Activated CD8-positive, alpha-beta memory T cell treated with anti-CD3 and anti-CD28 coated beads for 48 hours (primary cell): ENCODE data around the gene RAB11B.
"Not testable (repeated sequence)": the region's sequence is repeated elsewhere in the genome, so short reads cannot be mapped to it uniquely, and the experiment has no call there.

Source experiments
- DNase-seq, 3 experiments: peaks; one replicate each; pipeline ENCODE4 v3.0.0-alpha.2; 2020; ENCODE audit warnings: low read depth in 2 of 3, low spot score in 2 of 3

RAB11B gene

GRCh38 chr19:8393192-8393870 lies 3.2 kb downstream of the RAB11B start:
- no peak for DNase-seq

DNA sequence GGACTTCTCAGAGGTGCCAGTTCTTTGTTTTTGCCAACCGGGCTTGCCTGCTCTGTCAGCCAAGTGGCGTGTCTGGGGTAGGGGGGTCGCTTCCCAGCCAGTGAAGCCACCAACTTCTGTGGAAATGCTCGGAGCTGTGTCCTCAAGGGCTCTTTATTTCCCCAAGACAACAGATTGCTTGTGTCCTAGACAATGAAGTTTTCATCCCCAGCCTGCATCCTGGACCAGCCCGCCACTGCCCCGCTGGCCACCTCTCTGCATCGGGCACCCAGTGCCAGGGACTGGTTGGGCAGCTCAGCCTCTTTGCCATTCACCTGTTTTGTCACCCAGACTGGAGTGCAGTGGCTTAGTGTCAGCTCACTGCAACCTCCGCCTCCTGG lies 3.7 kb downstream of the RAB11B start:
- no peak for DNase-seq

DNA sequence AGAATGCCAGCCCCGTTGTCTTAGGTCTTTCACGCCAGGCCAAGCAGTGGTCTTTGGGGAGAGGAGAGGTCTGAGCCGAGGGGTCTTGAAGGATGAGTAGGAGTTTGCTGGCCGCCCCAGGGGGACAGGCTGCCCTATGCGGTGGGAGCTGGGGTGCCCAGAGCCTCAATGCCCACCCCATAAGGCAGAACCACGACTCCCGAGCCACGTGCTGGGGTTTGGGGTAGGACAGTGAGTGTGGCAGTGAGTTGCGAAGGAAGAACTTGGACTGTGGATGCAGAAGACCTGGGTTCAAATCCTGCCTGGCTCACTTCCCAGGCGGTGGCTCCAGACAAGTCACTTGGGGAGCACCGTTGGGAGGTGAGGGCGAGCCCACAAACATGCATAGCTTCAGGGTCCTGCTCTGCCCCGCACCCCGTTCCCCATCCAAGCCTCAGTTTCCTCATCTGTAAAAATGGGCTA lies 5.5 kb downstream of the RAB11B start:
- no peak for DNase-seq

DNA sequence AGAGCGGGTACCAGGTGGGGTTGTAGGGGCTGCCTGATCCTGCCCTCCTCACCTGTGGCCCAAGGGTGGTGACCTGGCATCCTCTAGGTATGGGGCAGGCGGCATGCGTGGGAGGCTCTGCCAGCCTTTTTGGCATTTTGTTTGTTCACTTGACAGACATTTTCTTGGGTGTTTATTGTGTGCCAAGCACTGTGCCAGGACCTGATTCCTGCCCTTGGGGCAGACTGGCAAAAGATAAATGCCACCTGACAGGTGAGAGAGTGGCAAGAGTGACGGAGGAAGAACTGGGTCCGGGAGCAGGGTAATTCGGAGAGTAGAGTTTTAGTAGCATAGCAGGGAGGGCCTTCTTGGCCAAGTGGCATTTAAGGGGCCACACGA lies 6.0 kb downstream of the RAB11B start:
- no peak for DNase-seq

GRCh38 chr19:8396563-8397203 lies 6.5 kb downstream of the RAB11B start:
- DNase-seq = peak; percentile 40 to 48 (median 45)

- DNase-seq = no peak
These were observed 7.1 kb downstream of the RAB11B start for GRCh38 chr19:8397271-8397670.

DNA sequence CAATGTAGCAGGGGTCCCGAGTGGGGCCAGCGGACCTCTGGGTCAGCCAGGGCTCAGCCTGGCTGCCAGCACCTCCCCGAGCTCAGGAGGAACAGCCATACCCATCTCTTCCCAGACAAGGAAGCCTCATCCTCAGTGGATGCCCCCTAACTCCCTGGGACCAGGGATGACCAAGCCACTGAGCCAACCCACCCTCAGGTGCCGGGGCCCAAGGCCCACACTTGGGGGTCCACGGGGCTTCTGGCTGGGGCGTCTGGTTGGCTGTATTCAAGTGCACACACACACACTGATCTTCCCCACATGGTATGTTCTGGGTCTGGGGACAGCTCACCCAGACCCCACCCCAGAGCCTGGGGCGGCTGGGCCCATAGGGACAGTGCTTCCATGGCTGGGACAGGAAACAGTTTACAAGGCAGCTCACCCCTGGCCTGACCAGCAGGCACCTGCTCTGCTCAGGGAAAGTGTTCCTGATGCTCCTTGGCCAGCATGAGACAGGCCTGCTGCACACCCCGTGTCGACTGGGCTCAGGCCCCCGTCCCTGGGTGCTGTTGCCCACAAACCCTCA lies 7.7 kb downstream of the RAB11B start:
- DNase-seq = no peak

- no peak for DNase-seq
These were observed 8.2 kb downstream of the RAB11B start for GRCh38 chr19:8398311-8398771.

DNA sequence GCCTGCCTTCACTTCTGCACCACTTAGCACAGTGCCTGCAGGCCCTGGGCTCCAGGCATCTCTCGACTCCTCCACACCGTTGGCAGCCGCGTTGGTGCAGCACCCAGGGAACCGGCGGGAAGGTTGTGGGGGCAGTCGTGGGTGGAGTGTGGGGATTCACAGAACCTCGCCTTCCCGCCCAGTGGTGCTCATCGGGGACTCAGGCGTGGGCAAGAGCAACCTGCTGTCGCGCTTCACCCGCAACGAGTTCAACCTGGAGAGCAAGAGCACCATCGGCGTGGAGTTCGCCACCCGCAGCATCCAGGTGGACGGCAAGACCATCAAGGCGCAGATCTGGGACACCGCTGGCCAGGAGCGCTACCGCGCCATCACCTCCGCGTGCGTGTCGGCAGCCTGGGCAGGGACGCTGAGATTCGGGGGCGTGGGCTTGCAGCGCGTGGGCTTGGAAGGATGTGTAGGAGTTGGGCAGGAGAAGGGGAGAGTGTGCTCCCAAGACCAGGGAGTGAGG lies 9.6 kb downstream of the RAB11B start:
- DNase-seq = no peak

DNA sequence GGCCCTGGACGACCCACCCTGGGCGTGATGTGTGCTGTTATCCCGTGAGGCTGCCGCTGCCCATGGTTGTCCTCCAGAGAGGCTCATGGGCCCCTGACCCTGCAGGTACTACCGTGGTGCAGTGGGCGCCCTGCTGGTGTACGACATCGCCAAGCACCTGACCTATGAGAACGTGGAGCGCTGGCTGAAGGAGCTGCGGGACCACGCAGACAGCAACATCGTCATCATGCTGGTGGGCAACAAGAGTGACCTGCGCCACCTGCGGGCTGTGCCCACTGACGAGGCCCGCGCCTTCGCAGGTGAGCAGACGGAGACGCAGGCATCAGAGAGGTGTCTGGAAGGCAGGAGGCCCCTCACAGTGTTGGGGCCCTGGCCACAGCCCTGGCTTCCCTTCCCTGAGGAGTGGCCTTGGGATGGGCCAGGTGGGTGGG lies 11.8 kb downstream of the RAB11B start:
- DNase-seq = no peak

DNA sequence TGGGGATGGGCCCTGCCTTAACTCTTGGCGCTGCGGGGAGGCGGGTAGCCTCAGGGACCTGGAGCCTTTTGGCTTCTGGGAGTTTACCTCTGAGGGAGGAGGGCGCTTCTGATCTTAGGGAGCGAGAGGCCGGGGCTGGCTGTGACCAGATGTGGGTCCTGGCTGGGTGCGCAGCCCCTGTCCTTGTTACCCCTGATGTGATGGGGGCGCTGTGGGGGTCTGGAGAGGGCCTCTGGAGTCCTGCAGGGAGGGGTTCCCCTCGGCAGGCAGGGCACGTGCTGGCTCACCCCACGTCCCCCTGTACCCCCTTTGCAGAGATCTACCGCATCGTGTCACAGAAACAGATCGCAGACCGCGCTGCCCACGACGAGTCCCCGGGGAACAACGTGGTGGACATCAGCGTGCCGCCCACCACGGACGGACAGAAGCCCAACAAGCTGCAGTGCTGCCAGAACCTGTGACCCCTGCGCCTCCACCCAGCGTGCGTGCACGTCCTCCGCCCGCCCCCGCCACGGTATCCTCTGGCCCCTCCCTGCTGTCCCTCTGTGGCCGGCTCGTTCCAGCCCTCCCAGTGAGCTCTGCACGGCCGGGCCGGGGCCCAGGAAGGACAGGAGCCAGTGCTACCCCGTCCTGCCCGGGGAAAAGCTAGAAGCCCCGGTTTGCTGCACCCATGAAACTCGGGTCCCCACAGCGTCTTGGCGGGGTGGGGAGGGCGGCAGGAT lies 13.1 kb downstream of the RAB11B start:
- no peak for DNase-seq

DNA sequence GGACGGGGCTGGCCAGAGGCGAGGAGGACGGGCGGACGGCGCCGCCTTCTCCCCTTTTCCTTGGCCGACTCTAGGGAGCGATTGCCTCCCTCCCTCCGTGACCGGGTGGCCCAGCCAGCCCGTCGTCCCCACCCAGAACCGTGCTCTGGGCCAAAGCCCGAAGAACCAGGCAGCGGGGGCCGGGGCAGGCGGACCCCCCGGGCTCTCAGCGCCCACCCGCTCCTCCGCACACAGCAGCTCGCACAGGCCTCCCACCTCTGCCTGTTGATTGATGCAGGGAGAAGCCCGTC lies 13.6 kb downstream of the RAB11B start:
- DNase-seq = no peak

- DNase-seq = no peak
These were observed 14.4 kb downstream of the RAB11B start for GRCh38 chr19:8404391-8405151.

- not testable (repeated sequence) for DNase-seq
These were observed 20.6 kb downstream of the RAB11B start for GRCh38 chr19:8410718-8411117.

GRCh38 chr19:8412783-8413628 lies 22.8 kb downstream of the RAB11B start, which contains the start of gene MARCHF2:
MARCHF2 (plus strand) TSS chr19:8413305; CDS start chr19:8421841, 8,536 bp downstream.
- peak; percentile 86 to 97 (median 87) for DNase-seq

GRCh38 chr19:8413629-8413995 lies 23.5 kb downstream of the RAB11B start:
- DNase-seq = no peak

GRCh38 chr19:8416796-8417195 lies 26.6 kb downstream of the RAB11B start:
- DNase-seq = no peak

GRCh38 chr19:8421484-8422461 lies 31.6 kb downstream of the RAB11B start:
- no peak for DNase-seq

DNA sequence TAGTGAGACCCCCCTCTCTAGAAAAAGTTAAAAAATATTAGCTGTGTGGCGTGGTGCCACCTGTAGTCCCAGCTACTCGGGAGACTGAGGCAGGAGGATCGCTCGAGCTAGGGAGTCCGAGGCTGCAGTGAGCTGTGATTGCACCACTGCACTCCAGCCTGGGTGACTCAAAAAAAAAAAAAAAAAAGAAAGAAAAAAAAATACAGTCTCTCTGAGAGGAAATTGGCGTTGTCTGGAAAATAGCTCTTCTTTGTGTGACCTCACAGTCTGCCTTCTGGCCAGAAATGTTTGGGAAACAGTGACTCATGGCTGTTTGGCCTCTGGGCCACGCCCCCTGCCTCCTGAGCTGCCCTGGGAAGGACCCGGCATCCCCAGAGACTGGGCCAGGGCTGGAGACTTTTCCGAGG lies 33.7 kb downstream of the RAB11B start:
- DNase-seq = no peak
